GM18502 (cell line): Measurements from ENCODE around the gene CMTM2.

Experiments
- ATAC-seq: cut with Tn5 transposase; IDR thresholded peaks from one replicate; pipeline ENCODE4 v1.9.1; 2021; ENCODE audit warnings: mild to moderate bottlenecking; ENCODE audit not compliant: unreplicated experiment, poor library complexity

CMTM2 gene

GRCh38 chr16:66578651-66579531 is at the start of gene CMTM2:
TSS of gene CMTM2 (plus strand) at chr16:66579463. CDS start at chr16:66579608, 145 bp downstream.
- ATAC-seq = no peak

- no peak for ATAC-seq
These were observed 49.8 kb upstream of the CMTM2 start for GRCh38 chr16:66529475-66529874.

GRCh38 chr16:66534376-66534799 is 44.9 kb upstream of the CMTM2 start:
- no peak for ATAC-seq

- no peak for ATAC-seq
These were observed 42.7 kb upstream of the CMTM2 start for GRCh38 chr16:66536525-66536924.

GRCh38 chr16:66537236-66537635 is 42.0 kb upstream of the CMTM2 start:
- no peak for ATAC-seq

GRCh38 chr16:66538910-66539309 is 40.4 kb upstream of the CMTM2 start:
- ATAC-seq = no peak

GRCh38 chr16:66539623-66540469 is 39.4 kb upstream of the CMTM2 start:
- peak; percentile 83 for ATAC-seq

- ATAC-seq = no peak
These were observed 37.6 kb upstream of the CMTM2 start for GRCh38 chr16:66541388-66542355.

GRCh38 chr16:66542396-66542795 is 36.9 kb upstream of the CMTM2 start:
- no peak for ATAC-seq

- ATAC-seq = no peak
These were observed 35.7 kb upstream of the CMTM2 start for GRCh38 chr16:66543541-66543940.

GRCh38 chr16:66544016-66544757 is 35.1 kb upstream of the CMTM2 start:
- ATAC-seq = no peak

- ATAC-seq = no peak
These were observed 31.9 kb upstream of the CMTM2 start for GRCh38 chr16:66547101-66547989.

GRCh38 chr16:66548068-66548467 is 31.2 kb upstream of the CMTM2 start:
- no peak for ATAC-seq

GRCh38 chr16:66548868-66549267 is 30.4 kb upstream of the CMTM2 start:
- ATAC-seq = no peak

GRCh38 chr16:66549284-66550131 is 29.8 kb upstream of the CMTM2 start, which contains the start of gene TK2:
TSS of gene TK2 (minus strand) at chr16:66550122. CDS start at chr16:66550061, 61 bp downstream.
- peak; percentile 41 for ATAC-seq

- ATAC-seq = no peak
These were observed 27.9 kb upstream of the CMTM2 start for GRCh38 chr16:66551348-66551759.

GRCh38 chr16:66551788-66552285 is 27.4 kb upstream of the CMTM2 start:
- ATAC-seq = peak; percentile 3
